Stimulated activated naive CD4-positive, alpha-beta T cell (primary cell): ENCODE measurements around the gene POLR2E.
"Not testable (repeated sequence)": the region's sequence is repeated elsewhere in the genome, so short reads cannot be mapped to it uniquely, and the experiment has no call there.

Experiments used
- DNase-seq, 6 experiments: peaks; one replicate each; lab custom pipeline; 2025; lab: John Stamatoyannopoulos, UW

Gene POLR2E

DNA sequence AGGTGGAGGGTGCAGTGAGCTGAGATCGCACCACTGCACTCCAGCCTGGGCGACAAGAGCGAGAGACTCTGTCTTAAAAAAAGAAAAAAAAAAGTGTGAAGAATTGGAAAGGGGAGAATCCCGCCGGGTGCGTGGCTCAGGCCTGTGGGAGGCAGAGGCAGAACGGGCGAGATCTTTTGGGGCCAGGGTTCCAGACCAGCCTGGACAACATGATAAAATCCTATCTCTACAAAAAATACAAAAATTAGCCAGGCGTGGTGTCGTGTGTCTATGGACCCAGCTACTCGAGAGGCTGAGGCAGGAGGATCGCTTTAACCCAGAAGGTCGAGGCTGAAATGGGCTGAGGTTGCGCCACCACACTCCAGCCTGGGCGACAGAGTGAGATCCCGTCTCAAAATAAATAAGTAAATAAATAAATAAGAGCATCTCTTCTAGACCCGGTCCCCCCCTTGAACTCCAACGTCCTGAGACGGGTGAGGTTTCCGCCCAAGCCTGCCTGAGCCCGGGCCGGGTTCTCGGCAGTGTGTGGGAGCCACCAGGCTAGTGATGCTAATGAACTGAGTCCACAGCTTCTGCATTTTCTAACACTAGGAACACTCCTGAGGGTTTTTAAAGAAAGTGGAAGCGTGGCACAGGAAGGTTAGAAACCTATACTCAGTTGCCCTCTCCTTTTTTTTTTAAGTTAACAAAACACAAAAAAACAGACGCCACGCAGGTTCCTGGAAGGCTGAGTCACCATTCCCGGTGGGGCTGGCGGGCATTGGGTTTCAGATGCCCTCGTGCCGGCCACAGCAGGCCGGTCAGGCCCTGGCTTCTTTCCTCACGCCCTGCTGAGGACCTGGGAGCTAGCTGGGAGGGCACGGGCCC lies 30.7 kb upstream of the POLR2E start:
- no peak for DNase-seq

DNA sequence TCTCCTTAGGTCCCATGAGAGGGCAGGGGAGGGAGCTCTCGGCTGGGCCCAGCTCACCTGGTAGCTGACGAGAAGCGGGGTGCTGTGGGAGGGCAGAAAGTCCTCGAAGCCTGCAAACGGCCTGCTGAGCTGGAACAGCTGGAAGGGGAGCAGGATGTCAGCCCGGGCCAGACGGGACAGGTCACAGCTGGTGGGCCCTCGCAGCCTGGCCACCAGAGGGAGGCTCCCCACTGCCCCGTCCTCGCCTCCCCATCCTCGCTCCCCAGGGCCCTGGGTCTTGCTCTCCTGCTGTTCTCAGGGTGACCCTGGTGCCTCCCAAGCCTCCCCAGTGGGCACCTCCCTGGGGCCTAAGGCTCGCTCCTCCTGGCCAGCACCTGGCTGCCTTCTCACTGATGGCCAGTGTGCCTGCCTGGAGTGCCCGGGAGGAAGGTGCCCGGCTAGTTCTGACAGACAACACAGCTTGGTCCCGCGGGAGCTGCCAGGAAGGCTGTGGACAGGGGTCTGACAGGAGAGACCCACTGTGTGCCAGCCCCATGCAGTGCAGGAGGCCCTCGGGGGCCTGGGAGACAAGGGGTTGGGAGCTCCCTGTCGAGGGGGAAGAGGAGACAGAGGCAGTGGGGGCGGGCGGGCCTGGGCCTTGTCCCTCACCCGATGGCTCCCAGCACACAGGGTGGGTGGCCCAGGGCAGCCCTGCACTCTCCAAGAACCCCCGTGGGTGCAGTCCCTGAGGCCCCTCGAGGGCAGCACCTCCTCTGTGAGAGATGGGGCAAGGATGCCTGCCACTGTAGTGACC lies 28.9 kb upstream of the POLR2E start:
- no peak for DNase-seq

DNA sequence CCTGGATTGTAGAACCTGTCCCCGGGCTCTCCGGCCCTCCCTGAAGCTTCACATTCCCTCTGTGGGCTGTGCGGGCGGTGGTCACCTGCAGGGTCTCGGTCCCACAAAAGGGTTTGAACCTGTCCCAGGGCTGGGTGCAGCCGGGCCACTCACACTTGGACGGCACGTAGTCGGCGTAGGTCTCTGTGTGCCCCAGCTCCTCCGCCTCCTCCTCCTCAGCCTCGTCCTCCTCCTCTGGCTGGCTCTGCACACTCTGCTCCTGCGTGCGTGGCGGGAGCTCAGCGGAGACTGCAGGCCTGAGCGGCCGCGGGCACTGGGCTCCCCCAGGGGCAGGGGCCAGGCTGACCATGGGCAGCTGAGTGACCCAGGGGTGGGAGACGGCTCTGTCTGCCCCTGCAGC lies 28.2 kb upstream of the POLR2E start:
- no peak for DNase-seq

DNA sequence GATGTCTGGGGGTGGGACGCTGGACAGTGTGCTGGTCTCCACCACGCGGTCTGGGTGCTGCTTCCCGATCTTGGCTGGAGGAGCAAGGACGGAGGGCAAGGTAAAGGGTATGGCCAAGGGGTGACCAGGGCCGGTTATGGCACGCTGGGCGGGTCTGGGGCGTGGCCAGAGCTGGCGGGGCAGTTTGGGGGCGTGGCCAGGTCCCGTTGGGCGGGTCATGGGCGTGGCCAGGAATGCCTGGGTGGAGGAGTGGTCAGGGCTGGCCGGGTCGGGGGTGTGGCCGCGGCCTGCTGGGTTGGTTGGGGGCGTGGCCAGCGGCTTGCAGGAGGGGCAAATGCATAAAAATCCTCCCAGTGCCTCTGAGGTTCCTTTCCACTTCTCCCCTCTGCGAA lies 27.8 kb upstream of the POLR2E start:
- no peak for DNase-seq

DNA sequence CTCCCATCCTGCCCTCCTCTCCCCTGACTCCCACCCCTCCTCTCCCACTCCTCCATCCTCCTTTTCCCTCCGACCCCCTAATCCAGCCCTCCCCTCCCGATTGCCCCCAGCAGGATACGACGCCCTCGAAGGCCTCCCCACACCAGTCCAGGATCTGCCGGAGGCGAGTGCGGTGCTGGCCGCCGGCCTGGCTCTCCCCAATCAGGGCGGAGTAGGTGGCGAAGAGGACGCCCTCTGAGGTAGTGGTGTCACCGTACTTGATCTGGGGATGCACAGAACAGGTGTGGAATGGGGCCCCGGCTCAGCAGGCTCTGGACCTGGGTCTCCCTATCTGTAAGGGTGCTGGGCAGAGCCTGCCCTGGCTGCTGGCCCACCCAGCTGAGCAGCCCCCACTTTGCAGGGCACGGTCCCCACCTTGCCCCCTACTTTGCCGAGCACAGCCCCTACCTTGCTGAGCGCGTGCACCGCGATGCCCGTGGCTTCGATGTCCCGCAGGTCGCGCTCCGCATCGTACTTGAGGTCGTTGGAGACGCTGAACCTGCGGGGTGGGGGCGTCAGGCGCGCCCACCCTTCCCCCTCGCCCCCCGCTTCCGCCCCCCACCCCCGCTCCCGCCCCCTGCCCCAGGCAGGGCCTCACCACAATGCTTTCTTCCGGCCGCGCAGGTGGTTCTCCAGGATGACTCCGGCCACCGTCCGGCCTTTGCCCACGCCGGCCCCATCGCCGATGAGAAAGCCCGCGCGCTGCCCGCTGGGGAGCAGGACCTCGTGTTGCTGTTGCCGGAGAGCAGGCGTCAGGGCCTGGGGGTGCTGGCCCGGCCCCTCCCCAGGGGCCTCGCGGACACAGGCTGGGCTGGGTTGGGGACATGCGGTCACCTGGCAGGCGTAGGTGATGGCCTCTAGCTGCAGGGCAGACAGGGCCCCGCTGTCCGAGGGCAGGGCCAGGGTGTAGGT lies 27.1 kb upstream of the POLR2E start:
- no peak for DNase-seq

DNA sequence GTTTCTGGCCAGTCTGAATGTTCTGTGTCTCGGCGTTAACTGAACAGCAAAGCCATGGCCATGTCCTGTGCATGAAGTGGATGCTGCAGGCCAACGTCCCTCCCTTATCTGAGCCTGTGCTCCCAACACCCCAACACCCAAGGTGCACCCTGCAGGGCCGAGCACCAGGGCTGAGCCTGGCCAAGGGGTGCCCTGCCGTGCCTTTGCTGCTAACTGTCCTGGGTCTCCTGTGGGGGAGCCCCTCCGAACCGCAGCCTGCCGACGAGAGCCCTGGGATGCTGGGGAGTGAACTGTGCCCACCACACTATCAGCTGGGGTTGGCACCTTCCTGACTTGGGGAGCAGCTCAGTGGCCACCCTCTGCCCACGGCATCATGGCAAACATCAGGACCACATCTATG lies 26.2 kb upstream of the POLR2E start:
- DNase-seq: no peak

DNA sequence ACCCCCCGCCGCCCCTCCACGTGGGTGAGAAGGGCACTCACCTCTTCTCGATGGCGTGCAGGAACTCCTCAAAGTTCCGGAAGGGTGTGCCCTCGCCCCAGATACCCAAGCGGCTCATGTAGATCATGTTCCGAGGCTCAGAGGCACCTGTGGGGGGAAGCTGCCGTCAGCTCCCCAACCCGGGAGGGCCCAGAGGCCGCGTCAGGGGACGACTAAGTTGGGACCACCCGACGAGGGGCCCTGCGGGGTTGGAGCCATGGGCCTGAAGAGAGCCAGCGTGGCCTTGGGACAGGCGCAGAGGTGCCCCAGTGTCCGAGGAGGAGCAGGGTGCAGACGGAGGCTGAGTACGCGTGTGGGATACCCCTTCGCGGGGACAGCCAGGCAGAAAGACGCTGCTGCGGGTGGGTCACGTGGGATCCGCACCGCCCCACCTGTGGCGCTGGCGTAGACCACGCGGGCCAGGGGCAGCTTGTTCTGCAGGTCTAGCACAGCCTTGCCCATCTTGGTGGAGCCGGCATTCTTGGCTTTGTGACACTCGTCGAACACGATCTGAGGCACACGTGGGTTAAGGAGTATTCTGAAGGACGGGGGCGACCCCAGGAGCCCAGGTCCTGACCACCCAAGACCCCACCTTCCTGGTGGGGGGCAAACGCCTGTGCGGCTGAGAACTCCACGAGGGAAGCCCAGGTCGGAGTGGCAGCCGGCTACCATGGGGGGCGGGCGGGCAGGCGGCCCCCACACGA lies 24.5 kb upstream of the POLR2E start:
- DNase-seq: no peak

DNA sequence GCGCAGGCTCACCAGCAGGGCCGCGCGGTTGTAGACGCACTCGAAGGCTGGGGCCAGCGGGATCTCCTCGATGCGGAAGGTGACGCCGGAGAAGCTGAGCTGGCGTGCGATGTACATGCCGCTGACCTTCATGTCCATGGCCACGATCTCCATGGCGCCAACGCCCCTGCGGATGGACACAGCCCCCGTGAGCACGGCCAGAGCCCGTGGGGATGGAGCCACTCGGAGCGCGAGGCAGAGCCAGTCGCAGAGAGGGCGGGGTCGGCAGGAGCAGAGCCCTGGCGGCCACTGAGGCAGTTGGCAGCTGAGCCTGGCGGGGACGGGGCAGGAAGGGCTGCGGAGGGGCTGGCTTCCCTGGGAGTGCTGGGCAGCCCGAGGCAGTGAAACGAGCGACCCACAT lies 23.8 kb upstream of the POLR2E start:
- DNase-seq: no peak

DNA sequence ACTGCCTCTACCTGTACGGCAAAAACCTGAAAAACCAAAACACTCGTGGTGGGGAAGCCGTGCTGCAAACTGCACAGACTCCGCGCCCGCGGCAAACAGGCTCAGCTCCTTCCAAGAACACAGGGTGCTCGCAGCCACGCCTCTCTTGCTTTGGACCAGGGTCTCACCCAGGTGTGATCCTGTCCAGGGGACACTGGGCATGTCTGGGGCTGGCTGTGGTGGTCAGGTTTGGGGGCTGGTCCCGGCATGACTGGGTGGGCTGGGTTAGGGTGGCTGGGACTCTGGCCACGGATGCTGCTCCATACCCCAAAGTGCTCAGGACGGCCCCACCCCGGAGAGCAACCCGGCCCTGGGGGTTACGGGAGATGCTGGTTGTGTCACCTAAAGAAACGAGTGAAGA lies 22.5 kb upstream of the POLR2E start:
- DNase-seq: no peak

DNA sequence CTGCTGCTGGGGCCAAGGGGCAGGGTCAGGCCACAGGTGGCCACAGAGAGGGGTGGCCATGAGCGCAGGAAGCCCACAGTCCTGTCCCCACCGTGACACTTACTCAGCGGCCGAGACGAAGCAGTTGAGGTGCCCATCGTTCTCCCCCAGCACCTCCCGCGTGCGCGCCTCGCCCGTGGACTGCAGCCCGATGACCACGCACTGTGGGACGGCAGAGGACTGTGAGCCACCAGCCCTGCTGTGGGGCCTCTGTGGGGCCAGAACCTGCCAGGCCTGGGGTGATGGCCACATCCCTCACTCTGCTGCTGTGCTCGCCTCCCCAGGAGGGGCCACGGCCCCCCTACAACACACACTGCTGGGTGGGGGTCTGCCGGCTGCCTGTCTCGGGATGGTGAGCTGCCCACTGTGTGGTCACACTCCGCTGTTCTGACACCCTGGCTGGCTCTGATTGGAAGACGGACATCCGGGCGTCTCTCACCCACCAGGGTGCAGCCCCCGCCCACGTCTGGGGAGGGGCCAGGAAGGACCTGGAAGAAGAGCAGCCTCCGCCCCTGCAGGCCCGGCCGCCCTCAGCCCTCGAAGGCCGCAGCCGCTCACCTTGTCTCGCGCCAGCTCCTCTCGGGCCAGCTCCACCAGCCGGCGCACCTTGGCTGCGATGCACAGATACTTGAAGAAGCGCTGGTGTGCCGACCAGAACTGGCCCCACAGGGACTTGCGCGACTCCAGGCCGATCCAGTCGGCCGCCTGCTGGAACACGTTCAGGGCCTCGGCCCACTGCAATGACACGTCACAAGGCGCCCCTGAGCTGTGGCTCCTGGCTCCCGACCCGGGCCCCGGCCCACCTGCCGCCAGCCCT lies 21.8 kb upstream of the POLR2E start:
- no peak for DNase-seq

DNA sequence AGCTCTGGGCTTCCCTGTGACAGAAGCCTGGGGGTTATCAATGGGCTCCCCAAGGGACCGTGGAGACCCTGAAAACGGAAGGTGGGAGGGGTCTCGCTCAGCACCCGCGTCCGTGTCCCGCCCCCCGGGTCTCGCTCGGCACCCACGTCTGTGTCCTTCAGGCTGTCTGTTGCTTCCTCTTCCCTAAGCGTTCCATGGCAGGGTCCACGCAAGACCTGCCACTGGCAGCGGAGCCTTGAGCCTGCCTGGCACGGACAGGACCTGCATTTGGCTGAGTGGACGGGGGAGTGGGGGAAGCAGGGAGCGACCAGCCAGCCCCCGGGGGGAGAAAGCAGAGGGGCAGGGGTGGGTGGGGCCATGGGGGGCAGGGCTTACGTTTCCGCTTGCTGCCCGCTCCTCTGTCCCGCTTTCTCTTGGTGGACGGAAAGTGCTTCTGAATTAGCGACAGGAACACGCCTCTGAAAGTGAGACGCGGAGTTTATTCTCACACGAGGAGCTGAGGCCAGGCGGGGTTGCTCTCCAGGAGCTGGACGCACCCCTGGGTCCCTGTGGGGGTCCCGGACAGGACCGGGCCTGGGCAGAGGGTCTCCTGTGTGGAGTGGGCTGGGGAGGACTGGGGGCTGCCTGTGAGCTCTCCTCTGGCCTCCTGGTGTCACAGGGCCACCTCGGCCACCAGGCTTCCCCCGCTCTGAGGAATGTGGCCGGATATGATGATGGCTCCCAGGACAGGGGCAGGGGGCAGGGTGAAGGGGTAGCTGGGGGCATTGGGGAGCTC lies 20.7 kb upstream of the POLR2E start:
- DNase-seq: no peak

DNA sequence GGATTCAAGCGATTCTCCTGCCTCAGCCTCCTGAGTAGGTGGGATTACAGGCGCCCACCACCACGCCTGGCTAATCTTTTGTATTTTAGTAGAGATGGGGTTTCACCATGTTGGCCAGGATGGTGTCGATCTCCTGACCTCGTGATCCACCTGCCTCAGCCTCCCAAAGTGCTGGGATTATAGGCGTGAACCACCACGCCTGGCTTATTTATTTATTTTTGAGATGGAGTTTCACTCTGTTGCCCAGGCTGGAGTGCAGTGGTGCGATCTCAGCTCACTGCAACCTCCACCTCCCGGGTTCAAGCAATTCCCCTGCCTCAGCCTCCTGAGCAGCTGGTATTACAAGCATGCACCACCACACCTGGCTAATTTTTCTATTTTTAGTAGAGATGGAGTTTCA lies 19.6 kb upstream of the POLR2E start:
- not testable (repeated sequence) for DNase-seq

DNA sequence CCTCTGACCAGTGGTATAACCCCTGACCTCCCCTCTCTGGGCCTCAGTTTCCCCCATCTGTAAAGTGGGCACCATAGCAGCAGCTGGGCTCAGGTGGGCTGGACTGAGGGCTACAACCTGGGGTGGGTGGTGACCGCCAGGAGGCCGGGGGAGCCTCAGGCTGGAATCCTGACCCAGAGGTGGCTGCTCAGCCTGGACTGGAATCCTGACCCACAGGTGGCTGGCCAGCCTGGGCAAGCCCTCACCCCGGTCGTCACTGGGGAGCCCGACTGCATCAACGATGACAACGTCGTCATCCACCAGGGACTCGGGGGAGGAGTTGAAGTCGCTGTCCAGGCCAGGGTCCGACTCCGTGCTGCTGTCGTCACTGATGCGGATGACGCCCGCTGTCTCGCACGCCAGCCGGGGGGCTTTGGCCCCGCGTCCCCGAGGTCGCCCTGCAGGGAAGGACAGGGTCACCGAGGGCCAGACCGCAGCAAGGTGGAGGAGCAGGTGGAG lies 18.9 kb upstream of the POLR2E start:
- no peak for DNase-seq

DNA sequence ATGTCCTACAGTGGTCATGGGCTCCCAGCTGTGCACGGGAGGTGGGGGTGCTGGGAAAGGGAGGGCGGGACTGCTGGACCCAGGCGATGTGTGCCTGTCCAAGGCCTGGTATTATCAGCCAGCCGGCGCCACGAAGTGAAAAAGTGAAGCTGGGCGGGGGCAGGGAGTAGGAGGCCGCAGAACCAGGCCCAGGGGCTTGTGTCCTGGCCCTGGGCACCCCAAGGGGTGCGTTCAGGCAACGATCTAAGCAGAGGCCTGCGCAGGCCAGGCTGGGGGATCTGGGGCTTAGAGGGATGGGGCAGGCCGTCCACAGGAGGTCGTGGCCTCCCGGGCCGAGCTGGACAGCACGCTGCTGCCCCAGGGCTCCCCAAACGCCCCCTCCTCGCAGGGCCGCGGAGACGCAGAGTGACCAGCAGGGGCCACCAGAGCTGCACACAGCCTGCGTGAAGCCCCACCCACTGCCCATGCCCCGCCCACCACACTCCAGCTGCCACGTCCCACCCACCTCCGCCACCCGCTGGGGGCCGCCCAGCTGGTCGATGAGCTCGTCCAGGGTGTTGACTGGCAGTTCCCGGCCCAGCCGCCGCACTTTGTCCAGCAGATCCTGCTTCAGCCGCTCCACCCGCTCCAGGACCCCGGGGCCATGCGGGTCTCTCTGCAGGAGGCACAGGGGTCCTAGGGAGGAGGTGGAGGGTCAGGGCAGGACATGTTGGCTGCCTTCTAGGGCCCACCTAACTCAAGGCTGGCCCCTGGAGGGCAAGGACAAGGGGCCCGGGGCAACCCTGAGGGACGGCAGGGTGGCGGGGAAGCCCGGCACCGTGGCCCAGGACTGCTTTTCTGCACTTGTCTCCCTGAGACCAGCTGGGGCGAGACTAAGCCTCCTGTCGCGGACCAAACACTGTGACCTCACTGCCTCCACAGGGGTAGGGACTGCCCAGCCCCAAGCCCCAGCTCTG lies 18.1 kb upstream of the POLR2E start:
- peak; percentile 56 to 88 (median 84) for DNase-seq

DNA sequence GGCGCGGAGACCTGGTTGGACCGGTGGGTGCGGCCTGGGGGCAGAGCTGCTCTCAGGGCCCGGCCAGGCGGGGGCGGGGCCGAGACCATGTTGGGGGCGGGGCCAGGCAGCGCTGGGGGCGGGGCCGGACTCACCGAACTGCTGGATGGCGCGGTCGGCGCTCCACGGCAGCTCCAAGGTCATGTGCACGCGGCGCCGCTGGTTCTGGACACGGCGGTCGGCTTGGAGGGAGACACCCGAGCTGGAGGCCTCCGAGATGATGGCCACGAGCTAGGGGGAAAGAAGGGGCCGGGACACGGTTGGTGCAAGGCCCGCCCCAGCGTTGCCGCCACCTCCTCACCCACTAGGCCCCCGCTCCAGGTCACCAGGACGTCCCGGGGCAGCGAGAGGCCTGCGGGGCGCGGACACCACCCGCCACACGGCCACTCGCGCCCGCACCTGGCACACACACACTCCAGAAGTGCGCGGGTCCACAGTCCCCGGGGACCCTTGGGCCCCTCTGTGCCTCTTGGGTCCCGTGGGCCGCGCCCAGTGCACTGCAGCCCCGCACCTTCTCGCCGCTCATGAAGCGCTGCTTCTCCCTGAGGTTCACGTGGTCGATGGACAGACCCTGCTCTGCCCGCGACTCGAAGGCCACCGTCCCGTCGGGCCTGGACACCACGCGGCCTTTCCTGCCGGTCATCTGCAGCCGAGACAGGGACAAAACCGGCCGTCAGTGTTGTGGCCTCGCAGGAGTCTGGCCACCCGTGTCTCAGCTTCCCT lies 17.3 kb upstream of the POLR2E start:
- DNase-seq: no peak

DNA sequence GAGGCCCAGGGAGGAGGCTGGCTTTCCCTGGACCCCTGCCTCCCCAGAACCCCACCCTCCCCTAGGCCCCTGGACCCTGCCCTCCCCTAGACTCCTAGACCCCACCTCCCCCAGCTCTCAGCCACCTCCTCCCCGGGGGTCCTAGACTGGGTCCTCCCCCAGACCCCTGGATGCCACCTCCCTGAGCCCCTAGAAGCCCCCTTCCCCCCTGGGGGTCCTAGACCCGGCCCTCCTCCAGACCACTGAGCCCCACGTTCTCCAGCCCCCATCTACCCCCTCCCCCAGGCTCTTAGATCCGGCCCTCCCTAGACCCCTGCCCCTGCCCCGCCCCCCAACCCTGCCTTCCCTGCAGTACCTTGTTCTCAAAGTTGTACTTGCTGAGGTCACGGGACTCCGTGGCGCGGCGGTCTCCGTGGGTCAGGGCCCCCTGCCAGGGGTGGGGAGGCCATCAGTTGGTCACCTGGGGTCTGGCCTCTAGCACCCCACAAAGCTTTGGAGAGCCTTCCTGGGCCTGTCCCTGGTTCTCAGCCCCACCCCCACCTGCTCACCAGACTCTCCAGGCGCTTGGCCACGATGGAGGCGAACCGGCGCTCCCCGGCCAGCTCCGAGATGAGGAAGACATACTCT lies 16.6 kb upstream of the POLR2E start:
- DNase-seq: no peak
